GM15510 (cell line): Measurements from ENCODE around the gene ZNF501.

Source experiments
- POLR2A ChIP-seq: IDR thresholded peaks from 3 replicates; pipeline ENCODE4 v1.6.1; 2011; ENCODE audit warnings: borderline replicate concordance; ENCODE audit not compliant: insufficient read length; ENCODE audit errors: extremely low read depth

The ZNF501 gene

DNA sequence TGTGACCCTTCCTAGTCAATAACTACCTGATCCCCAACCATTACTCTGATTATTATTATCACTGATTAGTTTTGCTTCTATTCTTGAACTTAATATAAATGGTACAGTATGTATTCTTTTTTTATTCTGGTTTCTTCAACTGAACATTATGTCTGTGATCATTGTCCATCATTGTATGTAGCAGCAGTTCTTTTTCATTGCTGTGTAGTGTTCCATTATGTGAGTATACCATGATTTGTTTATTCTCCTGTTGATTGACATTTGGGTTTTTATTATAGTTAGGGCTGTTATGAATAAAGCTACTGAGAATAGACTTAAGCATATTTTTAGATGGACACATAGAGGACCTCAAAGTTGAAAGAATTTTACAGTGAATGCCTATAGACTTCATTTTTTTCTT is 34.8 kb downstream of the ZNF501 start:
- no peak for TF ChIP-seq POLR2A

DNA sequence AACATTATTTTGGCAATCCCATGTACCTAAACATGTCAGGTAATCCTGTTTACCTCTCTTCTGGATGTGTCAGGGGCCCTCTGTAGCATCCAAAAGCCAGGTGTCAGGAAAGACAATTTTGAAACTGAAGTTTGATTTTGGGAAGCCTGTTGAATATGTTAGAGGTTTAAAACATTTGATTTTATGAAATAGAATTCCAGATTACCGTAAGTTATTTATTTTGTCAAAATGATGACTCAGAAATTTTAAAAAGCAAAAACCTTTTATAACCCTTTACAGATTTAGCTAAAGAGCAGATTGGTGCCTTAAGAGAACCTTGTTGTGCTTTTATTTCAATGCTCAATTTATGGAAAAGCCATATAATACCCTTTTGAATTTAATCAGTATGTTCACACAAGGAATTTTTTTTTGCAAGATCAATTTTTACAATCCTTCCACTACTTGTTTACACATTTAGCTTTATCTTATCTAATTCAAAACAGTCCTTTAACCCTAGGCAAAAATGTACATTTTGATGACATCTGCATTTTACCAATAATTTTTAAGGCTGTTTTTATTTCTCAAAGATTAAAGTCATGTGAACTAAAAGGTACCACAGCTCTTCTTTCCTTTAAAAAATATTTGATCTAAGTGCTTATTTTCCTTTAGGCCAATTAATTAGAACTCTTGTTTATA is 42.1 kb downstream of the ZNF501 start:
- TF ChIP-seq POLR2A, result no peak

DNA sequence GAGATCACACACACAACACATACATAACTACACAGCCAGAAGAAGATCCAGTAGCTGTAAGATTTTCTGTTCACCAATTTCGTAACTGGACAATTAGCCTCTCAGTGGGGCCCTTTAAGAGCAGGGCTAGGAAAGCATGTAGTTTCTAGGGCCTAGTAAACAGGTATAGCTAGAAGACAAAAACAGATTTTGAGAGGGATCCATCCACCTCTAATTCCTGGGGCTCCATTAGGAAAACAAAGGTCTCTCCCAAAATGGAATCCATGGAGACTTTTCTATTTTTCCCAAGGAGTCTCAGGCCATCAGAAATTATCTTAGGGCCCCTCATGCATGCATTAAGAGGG is 42.6 kb downstream of the ZNF501 start:
- no peak for TF ChIP-seq POLR2A

DNA sequence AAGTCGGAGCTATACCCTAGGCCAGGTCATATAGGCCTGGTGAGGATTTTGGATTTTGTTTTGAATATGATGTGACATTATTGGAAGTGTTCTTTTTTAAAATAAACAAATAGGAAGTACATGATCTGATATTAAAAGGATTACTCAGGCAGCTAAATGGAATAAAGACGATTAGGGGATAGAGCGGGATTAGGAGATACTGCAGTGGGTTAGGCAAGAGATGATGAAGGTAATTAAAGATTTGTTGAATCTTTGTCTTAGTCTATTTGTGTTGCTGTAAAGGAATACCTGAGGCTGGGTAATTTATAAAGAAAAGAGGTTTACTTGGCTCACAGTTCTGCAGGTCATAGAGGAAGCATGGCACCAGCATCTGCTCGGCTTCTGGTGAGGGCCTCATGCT is 53.5 kb downstream of the ZNF501 start:
- no peak for TF ChIP-seq POLR2A
